Neural cell (in vitro differentiated cells): ENCODE results near the gene SMIM36. TPM values are rescaled to one million over a fixed set of nuclear protein-coding genes. Genes with fewer than 3 reads are reported as not detected.

Experiments used
- H2AFZ ChIP-seq: fragments of 200-600, 300-800 bp; sonication (generic), shearing (Covaris generic); 2 replicates; pipeline ENCODE4 v1.6.0; 2014; ENCODE audit warnings: low read depth, mild to moderate bottlenecking, antibody characterized with exemption, low read length, moderate library complexity
- H3F3A ChIP-seq: fragments of 200-600 bp; shearing (Covaris generic); 2 replicates; pipeline ENCODE4 v1.6.1; 2016; ENCODE audit warnings: mild to moderate bottlenecking, moderate library complexity, mixed read lengths, antibody characterized with exemption, low read length; ENCODE audit not compliant: insufficient read depth, poor library complexity, severe bottlenecking
- H3K27ac ChIP-seq: fragments of 200-600, 300-800 bp; sonication (generic), shearing (Covaris generic); 2 replicates; pipeline ENCODE4 v1.5.1; 2014; ENCODE audit warnings: mild to moderate bottlenecking, low read length, moderate library complexity
- H3K27me3 ChIP-seq: fragments of 300-800, 200-600 bp; sonication (generic), shearing (Covaris generic); 2 replicates; pipeline ENCODE4 v1.6.0; 2014; ENCODE audit warnings: mild to moderate bottlenecking, low read depth, low read length, moderate library complexity; ENCODE audit not compliant: insufficient read depth
- H3K36me3 ChIP-seq: fragments of 300-800, 200-600 bp; sonication (generic), shearing (Covaris generic); 2 replicates; pipeline ENCODE4 v1.5.1; 2014; ENCODE audit warnings: mild to moderate bottlenecking, antibody characterized with exemption, low read length, moderate library complexity; ENCODE audit not compliant: insufficient read depth
- H3K4me2 ChIP-seq: fragments of 300-800, 200-600 bp; sonication (generic), shearing (Covaris generic); 2 replicates; pipeline ENCODE4 v1.6.0; 2014; ENCODE audit warnings: mild to moderate bottlenecking, low read length
- H3K4me3 ChIP-seq: fragments of 300-800, 200-600 bp; sonication (generic), shearing (Covaris generic); 2 replicates; pipeline ENCODE4 v1.5.1; 2014; ENCODE audit warnings: mild to moderate bottlenecking, low read length, moderate library complexity
- H3K79me2 ChIP-seq: fragments of 200-600 bp; shearing (Covaris generic); replicated peaks from 2 replicates; pipeline ENCODE4 v1.6.0; 2014; ENCODE audit warnings: mild to moderate bottlenecking, low read length, moderate library complexity; ENCODE audit not compliant: insufficient read depth
- H3K9ac ChIP-seq: fragments of 300-800, 200-600 bp; sonication (generic), shearing (Covaris generic); 2 replicates; pipeline ENCODE4 v1.6.1; 2016; ENCODE audit warnings: mild to moderate bottlenecking, low read length, mixed read lengths
- H3K9me2 ChIP-seq: fragments of 200-600 bp; shearing (Covaris generic); 2 replicates; pipeline ENCODE4 v1.6.1; 2016; ENCODE audit warnings: mild to moderate bottlenecking, low read length, mixed read lengths; ENCODE audit not compliant: insufficient read depth
- H3K9me3 ChIP-seq: fragments of 200-600, 300-800 bp; sonication (generic), shearing (Covaris generic); 2 replicates; pipeline ENCODE4 v1.6.1; 2016; ENCODE audit warnings: mild to moderate bottlenecking, mixed run types, low read length, moderate library complexity, mixed read lengths
- H4K20me1 ChIP-seq: fragments of 200-600 bp; shearing (Covaris generic); 2 replicates; pipeline ENCODE4 v1.6.1; 2016; ENCODE audit warnings: mild to moderate bottlenecking, mixed run types; ENCODE audit not compliant: insufficient read depth
- CTCF ChIP-seq: fragments of 450-650 bp; IDR thresholded peaks from 2 replicates; pipeline ENCODE4 v1.5.1; 2014; ENCODE audit warnings: antibody characterized with exemption, mild to moderate bottlenecking, moderate library complexity; ENCODE audit not compliant: poor library complexity, severe bottlenecking
- EP300 ChIP-seq: fragments of 450-650 bp; conservative IDR thresholded peaks from 2 replicates; pipeline ENCODE4 v1.6.1; 2014; ENCODE audit warnings: antibody characterized with exemption, mild to moderate bottlenecking, moderate library complexity; ENCODE audit not compliant: poor library complexity, severe bottlenecking
- EZH2 ChIP-seq: fragments of 200-600, 300-800 bp; shearing (Covaris generic), sonication (generic); IDR thresholded peaks from 2 replicates; pipeline ENCODE4 v1.6.1; 2014; ENCODE audit warnings: antibody characterized with exemption, low read length, borderline replicate concordance, mild to moderate bottlenecking; ENCODE audit not compliant: insufficient read depth, poor library complexity, severe bottlenecking
- MXI1 ChIP-seq: fragments of 450-650 bp; conservative IDR thresholded peaks from 2 replicates; pipeline ENCODE4 v1.6.1; 2014; ENCODE audit warnings: antibody characterized with exemption, mild to moderate bottlenecking; ENCODE audit not compliant: poor library complexity, severe bottlenecking
- POLR2AphosphoS5 ChIP-seq: IDR thresholded peaks from 2 replicates; pipeline ENCODE4 v1.6.1; 2012
- RAD21 ChIP-seq: fragments of 450-650 bp; conservative IDR thresholded peaks from 2 replicates; pipeline ENCODE4 v1.6.1; 2014; ENCODE audit warnings: antibody characterized with exemption, mild to moderate bottlenecking, moderate library complexity
- REST ChIP-seq: IDR thresholded peaks from 2 replicates; pipeline ENCODE4 v1.6.1; 2012; ENCODE audit warnings: borderline replicate concordance
- SMC3 ChIP-seq: fragments of 450-650 bp; conservative IDR thresholded peaks from 2 replicates; pipeline ENCODE4 v1.6.1; 2014; ENCODE audit warnings: antibody characterized with exemption, mild to moderate bottlenecking, moderate library complexity; ENCODE audit not compliant: poor library complexity
- TAF1 ChIP-seq: IDR thresholded peaks from 2 replicates; pipeline ENCODE4 v1.6.1; 2012; ENCODE audit warnings: low read depth
- polyA plus RNA-seq: library from polyadenylated mRNA; depleted of rRNA; stranded (reverse); fragments of >200 nt; gene quantifications from 2 replicates; pipeline ENCODE4 v1.2.3, GENCODE V29; 2014

SMIM36 gene
- polyA plus RNA-seq, 1 donor from 2014 or later = not detected

- Histone ChIP-seq H3K4me2 (no peak overlapping the region), H3K36me3 (no peaks in the 10 kb centered on the region), H3K27ac (no peak overlapping the region), H3K79me2 (no peaks in the 10 kb centered on the region), H3K4me3 (no peak overlapping the region), H3K9me3 (no peaks in the 10 kb centered on the region), H2AFZ (no peak overlapping the region), H3K9me2 (no peaks in the 10 kb centered on the region), H4K20me1 (no peaks in the 10 kb centered on the region), H3K9ac (no peak overlapping the region), H3K27me3 (no peaks in the 10 kb centered on the region), H3F3A (no peaks in the 10 kb centered on the region)
- no peak for TF ChIP-seq SMC3
- TF ChIP-seq REST = no peak
- no peak for TF ChIP-seq EZH2
- TF ChIP-seq MXI1 = no peak
- no peak for TF ChIP-seq POLR2AphosphoS5
- TF ChIP-seq CTCF = no peak
- no peak for TF ChIP-seq EP300
- no peak for TF ChIP-seq RAD21
- TF ChIP-seq TAF1 = no peak
Measured at GRCh38 chr17:55487695-55488432, 23.4 kb downstream of the SMIM36 start.

- Histone ChIP-seq H3K4me2 (no peak overlapping the region), H3K27ac (no peak overlapping the region), H3K36me3 (no peaks in the 10 kb centered on the region), H3K9me3 (no peaks in the 10 kb centered on the region), H3K27me3 (no peaks in the 10 kb centered on the region), H3K9me2 (no peaks in the 10 kb centered on the region), H3K79me2 (no peaks in the 10 kb centered on the region), H3K4me3 (no peak overlapping the region), H4K20me1 (no peaks in the 10 kb centered on the region), H3K9ac (no peak overlapping the region), H3F3A (no peaks in the 10 kb centered on the region), H2AFZ (no peak overlapping the region)
- TF ChIP-seq EZH2 (no peak), RAD21 (no peak), TAF1 (no peak), POLR2AphosphoS5 (no peak), REST (no peak), SMC3 (no peak), CTCF (no peak), MXI1 (no peak), EP300 (no peak)
Measured at GRCh38 chr17:55484575-55484974, 26.7 kb downstream of the SMIM36 start.
